Measurements from ENCODE around the gene CCDC106. TPM values are rescaled to one million over a fixed set of nuclear protein-coding genes. Genes with fewer than 3 reads are reported as not detected.

CCDC106 gene
- total RNA-seq, 1 experiment from 2014 or later, result 3.7 TPM

GRCh38 chr19:55696301-55697068 is 48.5 kb downstream of the CCDC106 start:
- DNase-seq (ENCODE audit: low read depth), result no peak

- DNase-seq (ENCODE audit: low read depth), result no peak
Measured at GRCh38 chr19:55697069-55697440, 49.0 kb downstream of the CCDC106 start.

GRCh38 chr19:55697698-55698097 is 49.7 kb downstream of the CCDC106 start:
- DNase-seq (ENCODE audit: low read depth), result no peak

GRCh38 chr19:55698256-55698655 is 50.2 kb downstream of the CCDC106 start:
- no peak for DNase-seq (ENCODE audit: low read depth)

- DNase-seq (ENCODE audit: low read depth), result no peak
Measured at GRCh38 chr19:55699221-55699620, 51.2 kb downstream of the CCDC106 start.

- no peak for DNase-seq (ENCODE audit: low read depth)
Measured at GRCh38 chr19:55700813-55701212, 52.8 kb downstream of the CCDC106 start.

DNA sequence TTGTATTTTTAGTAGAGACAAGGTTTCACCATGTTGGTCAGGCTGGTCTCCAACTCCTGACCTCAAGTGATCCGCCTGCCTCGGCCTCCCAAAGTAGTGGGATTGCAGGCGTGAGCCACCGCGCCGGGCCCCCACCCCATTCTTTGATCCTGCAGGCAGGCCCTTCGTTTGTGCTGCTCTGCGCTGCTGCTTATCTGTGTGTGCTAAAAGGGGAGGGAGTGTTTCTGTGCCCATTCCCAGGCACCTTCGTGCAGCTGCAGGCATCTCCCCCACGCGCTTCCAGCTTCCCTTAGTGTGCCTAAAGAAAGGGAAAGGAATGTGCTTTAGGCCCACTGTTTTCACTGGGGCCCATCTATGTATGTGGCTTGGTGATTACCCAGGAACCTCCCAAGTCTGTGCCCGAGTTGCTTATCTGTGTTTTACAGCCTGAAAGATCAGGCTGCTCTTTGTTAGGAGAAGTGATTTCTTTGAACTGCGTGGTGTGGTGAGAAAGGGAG is 54.2 kb downstream of the CCDC106 start:
- no peak for DNase-seq (ENCODE audit: low read depth)

Other genes with a start within 250 kb of the CCDC106 start
- 250 and 347 TPM in 2 replicates for gene UBE2S, start 240.4 kb upstream of the CCDC106 start, total RNA-seq (2014; rRNA removed; shearing (Covaris generic))
- 0.12 TPM in 1 of 2 replicates, not detected in the other for gene SHISA7, start 204.9 kb upstream of the CCDC106 start, total RNA-seq (2014; rRNA removed; shearing (Covaris generic))
- 81.9 and 120 TPM in 2 replicates for gene ISOC2, start 186.6 kb upstream of the CCDC106 start, total RNA-seq (2014; rRNA removed; shearing (Covaris generic))
- not detected in 2 replicates for gene C19orf85, start 183.5 kb upstream of the CCDC106 start, total RNA-seq (2014; rRNA removed; shearing (Covaris generic))
- gene ZNF628, start 171.6 kb upstream of the CCDC106 start, total RNA-seq (2014; rRNA removed; shearing (Covaris generic)), result 3.1 and 5.3 TPM in 2 replicates
- 18.5 and 25.3 TPM in 2 replicates for gene NAT14, start 163.0 kb upstream of the CCDC106 start, total RNA-seq (2014; rRNA removed; shearing (Covaris generic))
- gene SSC5D, start 159.8 kb upstream of the CCDC106 start, total RNA-seq (2014; rRNA removed; shearing (Covaris generic)), result 3.2 and 3.6 TPM in 2 replicates
- not detected in 2 replicates for gene SBK2, start 111.1 kb upstream of the CCDC106 start, total RNA-seq (2014; rRNA removed; shearing (Covaris generic))
- gene SBK3, start 102.7 kb upstream of the CCDC106 start, total RNA-seq (2014; rRNA removed; shearing (Covaris generic)), result 0.24 TPM in 1 of 2 replicates, not detected in the other
- gene ZNF579, start 67.4 kb upstream of the CCDC106 start, total RNA-seq (2014; rRNA removed; shearing (Covaris generic)), result 1.3 and 2.4 TPM in 2 replicates
- 2.4 and 3.0 TPM in 2 replicates for gene FIZ1, start 48.7 kb upstream of the CCDC106 start, total RNA-seq (2014; rRNA removed; shearing (Covaris generic))
- gene ZNF524, start 47.9 kb upstream of the CCDC106 start, total RNA-seq (2014; rRNA removed; shearing (Covaris generic)), result 14.7 and 16.9 TPM in 2 replicates
- 0.12 and 0.68 TPM in 2 replicates for gene ZNF865, start 42.6 kb upstream of the CCDC106 start, total RNA-seq (2014; rRNA removed; shearing (Covaris generic))
- gene ZNF784, start 23.6 kb upstream of the CCDC106 start, total RNA-seq (2014; rRNA removed; shearing (Covaris generic)), result 1.6 and 2.6 TPM in 2 replicates
- 11.3 and 12.9 TPM in 2 replicates for gene ZNF580, start 7.2 kb upstream of the CCDC106 start, total RNA-seq (2014; rRNA removed; shearing (Covaris generic))
- 13.5 and 13.7 TPM in 2 replicates for gene ZNF581, start 4.6 kb upstream of the CCDC106 start, total RNA-seq (2014; rRNA removed; shearing (Covaris generic))
- gene U2AF2, start 6.8 kb downstream of the CCDC106 start, total RNA-seq (2014; rRNA removed; shearing (Covaris generic)), result 80.3 and 108 TPM in 2 replicates
- 26.0 and 46.4 TPM in 2 replicates for gene EPN1, start 27.0 kb downstream of the CCDC106 start, total RNA-seq (2014; rRNA removed; shearing (Covaris generic))
- not detected in 2 replicates for gene NLRP9, start 90.2 kb downstream of the CCDC106 start, total RNA-seq (2014; rRNA removed; shearing (Covaris generic))
- 0.24 TPM in 1 of 2 replicates, not detected in the other for gene RFPL4A, start 110.9 kb downstream of the CCDC106 start, total RNA-seq (2014; rRNA removed; shearing (Covaris generic))
- 0.20 TPM in 1 of 2 replicates, not detected in the other for gene RFPL4AL1, start 120.9 kb downstream of the CCDC106 start, total RNA-seq (2014; rRNA removed; shearing (Covaris generic))
- 1.3 and 1.7 TPM in 2 replicates for gene NLRP11, start 183.8 kb downstream of the CCDC106 start, total RNA-seq (2014; rRNA removed; shearing (Covaris generic))
- gene NLRP4, start 188.3 kb downstream of the CCDC106 start, total RNA-seq (2014; rRNA removed; shearing (Covaris generic)), result not detected in 2 replicates